ENCODE measurements around the gene UBE2E1.

UBE2E1 gene

GRCh38 chr3:23810343-23811184 is 4.8 kb downstream of the UBE2E1 start:
- peak overlapping the region; percentile 81 to 98 (median 95) for H3K9ac ChIP-seq
- H4K20me1 ChIP-seq = peaks cover 61 to 89% (median 84%) of the 10 kb centered on the region in 11 experiments
- peaks cover 52 to 70% (median 56%) of the 10 kb centered on the region in 11 experiments for H3K36me3 ChIP-seq
- H3K4me3 ChIP-seq = peak overlapping the region; percentile 78 to 89 (median 82)
- H3K4me2 ChIP-seq = peak overlapping the region; percentile 95 to 99 (median 97)
- peaks cover 44 to 64% (median 60%) of the 10 kb centered on the region in 10 experiments for H3K4me1 ChIP-seq
- H3K27me3 ChIP-seq = no peaks in the 10 kb centered on the region
- TF ChIP-seq Cebpa-rat (IDR thresholded peaks at IDR 0.05) = no peak
- H3K27ac ChIP-seq = peak overlapping the region; percentile 75 to 90 (median 87)
- peaks cover 0 to 7% (median 0%) of the 10 kb centered on the region in 11 experiments; a peak in 3 of 22 replicates for H3K9me3 ChIP-seq (replicated peaks in 1 of 11)

- Histone ChIP-seq H3K4me1 (peaks cover 49 to 69% (median 66%) of the 10 kb centered on the region in 10 experiments), H3K27ac (peak overlapping the region; percentile 75 to 90 (median 87); a peak in 20 of 22 replicates), H3K36me3 (peaks cover 57 to 76% (median 62%) of the 10 kb centered on the region in 11 experiments)
Observed at GRCh38 chr3:23811185-23811527, 5.4 kb downstream of the UBE2E1 start.

GRCh38 chr3:23811919-23812318 is 6.2 kb downstream of the UBE2E1 start:
- H3K36me3 ChIP-seq = peaks cover 59 to 83% (median 70%) of the 10 kb centered on the region in 11 experiments
- no peak overlapping the region for H3K27ac ChIP-seq
- peak overlapping the region; percentile 95 to 99 (median 97); a peak in 21 of 22 replicates for H3K4me2 ChIP-seq

More at GRCh38 chr3:23811185-23811527, 5.4 kb downstream of the UBE2E1 start:
- Histone ChIP-seq H3K27me3 (no peaks in the 10 kb centered on the region), H3K4me3 (peak overlapping the region; percentile 78 to 89 (median 82)), H3K9ac (peak overlapping the region; percentile 81 to 98 (median 95)), H3K9me3 (replicated peaks in 1 of 11) (peaks cover 0 to 8% (median 0%) of the 10 kb centered on the region in 11 experiments; a peak in 7 of 22 replicates), H4K20me1 (peaks cover 61 to 95% (median 90%) of the 10 kb centered on the region in 11 experiments), H3K4me2 (peak overlapping the region; percentile 95 to 99 (median 97))
- TF ChIP-seq Cebpa-rat (IDR thresholded peaks at IDR 0.05) = no peak

GRCh38 chr3:23815879-23816278 is 10.1 kb downstream of the UBE2E1 start:
- peaks cover 61 to 81% (median 75%) of the 10 kb centered on the region in 10 experiments for H3K4me1 ChIP-seq

More at GRCh38 chr3:23811919-23812318, 6.2 kb downstream of the UBE2E1 start:
- no peak overlapping the region; a peak in 1 of 22 replicates for H3K9ac ChIP-seq
- H3K9me3 ChIP-seq (replicated peaks in 1 of 11) = peaks cover 0 to 8% (median 4%) of the 10 kb centered on the region in 11 experiments; a peak in 7 of 22 replicates
- H3K27me3 ChIP-seq = no peaks in the 10 kb centered on the region
- H3K4me1 ChIP-seq = peaks cover 54 to 73% (median 70%) of the 10 kb centered on the region in 10 experiments
- TF ChIP-seq Cebpa-rat (IDR thresholded peaks at IDR 0.05) = no peak
- H3K4me3 ChIP-seq = peak overlapping the region in 3 of 10 experiments; percentile 82 to 89 (median 82); a peak in 3 of 20 replicates
- H4K20me1 ChIP-seq = peaks cover 61 to 100% (median 98%) of the 10 kb centered on the region in 11 experiments

GRCh38 chr3:23816721-23817120 is 11.0 kb downstream of the UBE2E1 start:
- Histone ChIP-seq H3K27ac (no peak overlapping the region), H3K4me3 (no peak overlapping the region), H4K20me1 (peaks cover 60 to 100% (median 99%) of the 10 kb centered on the region in 11 experiments; a peak in 21 of 22 replicates), H3K4me1 (peaks cover 57 to 79% (median 73%) of the 10 kb centered on the region in 10 experiments), H3K36me3 (peaks cover 66 to 90% (median 85%) of the 10 kb centered on the region in 11 experiments), H3K4me2 (peak overlapping the region in 1 of 11 experiments; percentile 0; a peak in 2 of 22 replicates), H3K9me3 (replicated peaks in 1 of 11) (peaks cover 0 to 8% (median 5%) of the 10 kb centered on the region in 11 experiments; a peak in 7 of 22 replicates), H3K27me3 (no peaks in the 10 kb centered on the region), H3K9ac (no peak overlapping the region)
- peak in 6 of 11 experiments; percentile 36 to 93 (median 63); a peak in 10 of 22 replicates for TF ChIP-seq Cebpa-rat (IDR thresholded peaks at IDR 0.05)

More at GRCh38 chr3:23815879-23816278, 10.1 kb downstream of the UBE2E1 start:
- Histone ChIP-seq H3K9ac (no peak overlapping the region), H3K4me2 (peak overlapping the region in 8 of 11 experiments; percentile 1 to 44 (median 6); a peak in 5 of 22 replicates), H3K36me3 (peaks cover 71 to 94% (median 86%) of the 10 kb centered on the region in 11 experiments), H3K4me3 (no peak overlapping the region), H3K27ac (no peak overlapping the region), H3K27me3 (no peaks in the 10 kb centered on the region), H3K9me3 (replicated peaks in 1 of 11) (peaks cover 0 to 8% (median 5%) of the 10 kb centered on the region in 11 experiments; a peak in 7 of 22 replicates), H4K20me1 (peaks cover 60 to 100% (median 99%) of the 10 kb centered on the region in 11 experiments; a peak in 21 of 22 replicates)
- TF ChIP-seq Cebpa-rat (IDR thresholded peaks at IDR 0.05) = no peak

GRCh38 chr3:23817508-23818223 is 11.9 kb downstream of the UBE2E1 start:
- H3K27me3 ChIP-seq = no peaks in the 10 kb centered on the region
- peak overlapping the region in 9 of 11 experiments; percentile 0 to 65 (median 53); a peak in 15 of 22 replicates for H3K4me2 ChIP-seq
- H3K4me1 ChIP-seq = peaks cover 57 to 76% (median 67%) of the 10 kb centered on the region in 10 experiments
- H3K36me3 ChIP-seq = peaks cover 60 to 86% (median 76%) of the 10 kb centered on the region in 11 experiments
- H4K20me1 ChIP-seq = peaks cover 63 to 100% (median 97%) of the 10 kb centered on the region in 11 experiments; a peak in 21 of 22 replicates
- peaks cover 0 to 8% (median 5%) of the 10 kb centered on the region in 11 experiments; a peak in 7 of 22 replicates for H3K9me3 ChIP-seq (replicated peaks in 1 of 11)
- no peak overlapping the region for H3K4me3 ChIP-seq
- H3K9ac ChIP-seq = no peak overlapping the region
- TF ChIP-seq Cebpa-rat (IDR thresholded peaks at IDR 0.05) = no peak
- peak overlapping the region in 2 of 11 experiments; percentile 18 to 37; a peak in 1 of 22 replicates for H3K27ac ChIP-seq

- no peak for TF ChIP-seq Cebpa-rat (IDR thresholded peaks at IDR 0.05)
- Histone ChIP-seq H3K27me3 (no peaks in the 10 kb centered on the region), H3K4me3 (no peak overlapping the region), H3K9me3 (replicated peaks in 1 of 11) (peaks cover 0 to 8% (median 5%) of the 10 kb centered on the region in 11 experiments; a peak in 7 of 22 replicates), H3K9ac (peak overlapping the region in 1 of 11 experiments; percentile 2; a peak in 1 of 22 replicates), H4K20me1 (peaks cover 75 to 100% (median 97%) of the 10 kb centered on the region in 11 experiments), H3K36me3 (peaks cover 41 to 80% (median 57%) of the 10 kb centered on the region in 11 experiments; a peak in 20 of 22 replicates), H3K4me2 (peak overlapping the region; percentile 29 to 61 (median 49); a peak in 20 of 22 replicates), H3K27ac (peak overlapping the region in 5 of 11 experiments; percentile 6 to 23 (median 13); a peak in 5 of 22 replicates), H3K4me1 (peaks cover 70 to 96% (median 84%) of the 10 kb centered on the region in 10 experiments)
Observed at GRCh38 chr3:23819599-23820360, 14.0 kb downstream of the UBE2E1 start.
